ENCODE measurements around the gene TSPO2.

TSPO2 gene

DNA sequence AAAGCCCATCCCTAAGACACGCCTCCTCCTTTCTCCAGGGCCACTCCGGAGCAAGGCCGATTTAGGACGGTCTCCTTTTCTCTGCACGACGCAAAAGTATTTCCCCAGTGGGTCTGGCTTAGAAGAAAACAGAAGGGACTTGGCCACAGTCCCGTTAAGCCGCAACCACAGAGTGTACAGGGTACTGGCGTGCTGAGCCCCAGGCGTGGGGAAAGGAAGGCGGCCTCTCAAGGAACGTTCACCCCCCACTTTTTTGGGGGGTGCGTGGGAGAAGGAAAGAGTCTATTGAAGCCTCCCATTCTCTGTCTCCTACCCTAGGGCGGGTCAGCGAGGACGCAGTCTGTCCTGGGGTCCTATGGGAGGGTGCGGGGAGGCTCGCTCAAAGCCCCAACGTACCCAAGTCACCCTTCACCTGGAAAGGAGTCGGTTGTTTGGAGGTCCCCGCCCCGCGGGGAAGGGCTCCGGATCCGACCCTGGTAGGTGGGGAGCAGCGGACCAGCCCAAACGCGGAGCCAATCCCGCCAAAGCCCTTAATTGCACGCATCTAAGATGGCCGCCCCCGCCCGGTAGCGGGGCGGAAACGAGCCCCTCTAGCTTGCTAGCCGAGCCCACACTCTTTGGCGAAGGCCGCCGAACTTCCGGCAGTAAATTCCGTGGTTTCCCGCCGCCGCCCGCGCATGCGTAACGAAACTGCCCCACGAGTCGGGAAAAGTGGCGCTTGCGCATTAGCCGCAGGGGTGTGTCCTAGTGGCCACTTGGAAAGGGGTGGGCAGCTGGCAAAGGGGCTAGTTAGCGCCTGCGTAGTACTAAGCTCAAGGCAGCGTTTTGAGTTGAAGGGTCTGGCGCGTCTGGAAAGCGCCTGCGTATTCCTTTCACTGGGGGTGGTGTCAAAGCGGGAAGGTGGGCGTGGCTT, 29.9 kb downstream of the TSPO2 start, which contains the start of gene OARD1:
TSS of gene OARD1 (minus strand) at position 434 of the 913 bp plus-strand sequence. CDS start 722 bp downstream, outside the sequence.
- peak within 1 kb of the TSS; percentile 93 for H3K4me3 ChIP-seq (ENCODE audit: low read depth, low read length)
- DNase-seq (ENCODE audit: low read depth, low spot score) = peak; percentile 97
- ChIA-PET CTCF (interaction anchor here (0.7 to 4.2 kb wide), 8 partner anchors 12 to 247 kb away, joined by 3 to 37 read pairs (median 4); no protein-coding TSS in a partner anchor), POLR2A (interaction anchor here (0.7 to 0.9 kb wide), 4 partner anchors 11 to 1143 kb away, joined by 3 read pairs; no protein-coding TSS in a partner anchor)
- TF ChIP-seq, protein P1, sequence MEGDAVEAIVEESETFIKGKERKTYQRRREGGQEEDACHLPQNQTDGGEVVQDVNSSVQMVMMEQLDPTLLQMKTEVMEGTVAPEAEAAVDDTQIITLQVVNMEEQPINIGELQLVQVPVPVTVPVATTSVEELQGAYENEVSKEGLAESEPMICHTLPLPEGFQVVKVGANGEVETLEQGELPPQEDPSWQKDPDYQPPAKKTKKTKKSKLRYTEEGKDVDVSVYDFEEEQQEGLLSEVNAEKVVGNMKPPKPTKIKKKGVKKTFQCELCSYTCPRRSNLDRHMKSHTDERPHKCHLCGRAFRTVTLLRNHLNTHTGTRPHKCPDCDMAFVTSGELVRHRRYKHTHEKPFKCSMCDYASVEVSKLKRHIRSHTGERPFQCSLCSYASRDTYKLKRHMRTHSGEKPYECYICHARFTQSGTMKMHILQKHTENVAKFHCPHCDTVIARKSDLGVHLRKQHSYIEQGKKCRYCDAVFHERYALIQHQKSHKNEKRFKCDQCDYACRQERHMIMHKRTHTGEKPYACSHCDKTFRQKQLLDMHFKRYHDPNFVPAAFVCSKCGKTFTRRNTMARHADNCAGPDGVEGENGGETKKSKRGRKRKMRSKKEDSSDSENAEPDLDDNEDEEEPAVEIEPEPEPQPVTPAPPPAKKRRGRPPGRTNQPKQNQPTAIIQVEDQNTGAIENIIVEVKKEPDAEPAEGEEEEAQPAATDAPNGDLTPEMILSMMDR (IDR thresholded peaks at IDR 0.05; ENCODE audit: insufficient read depth, low read length, missing control alignments) = no peak

DNA sequence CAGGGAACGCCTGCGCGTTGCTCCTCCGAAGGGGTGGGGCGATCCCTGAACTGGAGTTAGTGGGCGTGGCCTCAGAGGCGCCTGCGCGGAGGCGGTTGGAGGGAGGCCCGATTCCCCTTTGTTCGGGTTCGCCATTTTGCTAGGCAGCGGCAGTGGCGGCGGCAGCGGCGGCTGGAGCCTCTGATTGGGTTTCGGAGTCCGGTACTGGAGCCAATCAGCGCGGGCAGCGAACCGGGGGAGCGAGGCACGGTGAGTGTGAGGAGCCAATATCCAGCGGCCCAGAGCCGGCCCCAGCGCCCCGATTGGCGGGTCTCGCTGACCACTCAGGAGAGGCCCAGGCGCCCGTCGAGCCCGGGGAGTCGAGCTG, 30.6 kb downstream of the TSPO2 start, which contains the start of gene NFYA:
TSS of gene NFYA (plus strand) at position 139 of the 367 bp plus-strand sequence. CDS start 6,116 bp downstream, outside the sequence.
- ChIA-PET CTCF (interaction anchor here (0.7 to 1.1 kb wide), 5 partner anchors 15 to 247 kb away, joined by 3 to 4 read pairs (median 3); no protein-coding TSS in a partner anchor), POLR2A (interaction anchor here (0.8 to 0.9 kb wide), 3 partner anchors 10 to 17 kb away, joined by 3 read pairs; no protein-coding TSS in a partner anchor)
- H3K4me3 ChIP-seq (ENCODE audit: low read depth, low read length) = peak within 1 kb of the TSS; percentile 93
- no peak for DNase-seq (ENCODE audit: low read depth, low spot score)
- TF ChIP-seq, protein P1 (IDR thresholded peaks at IDR 0.05; ENCODE audit: insufficient read depth, low read length, missing control alignments) = no peak

DNA sequence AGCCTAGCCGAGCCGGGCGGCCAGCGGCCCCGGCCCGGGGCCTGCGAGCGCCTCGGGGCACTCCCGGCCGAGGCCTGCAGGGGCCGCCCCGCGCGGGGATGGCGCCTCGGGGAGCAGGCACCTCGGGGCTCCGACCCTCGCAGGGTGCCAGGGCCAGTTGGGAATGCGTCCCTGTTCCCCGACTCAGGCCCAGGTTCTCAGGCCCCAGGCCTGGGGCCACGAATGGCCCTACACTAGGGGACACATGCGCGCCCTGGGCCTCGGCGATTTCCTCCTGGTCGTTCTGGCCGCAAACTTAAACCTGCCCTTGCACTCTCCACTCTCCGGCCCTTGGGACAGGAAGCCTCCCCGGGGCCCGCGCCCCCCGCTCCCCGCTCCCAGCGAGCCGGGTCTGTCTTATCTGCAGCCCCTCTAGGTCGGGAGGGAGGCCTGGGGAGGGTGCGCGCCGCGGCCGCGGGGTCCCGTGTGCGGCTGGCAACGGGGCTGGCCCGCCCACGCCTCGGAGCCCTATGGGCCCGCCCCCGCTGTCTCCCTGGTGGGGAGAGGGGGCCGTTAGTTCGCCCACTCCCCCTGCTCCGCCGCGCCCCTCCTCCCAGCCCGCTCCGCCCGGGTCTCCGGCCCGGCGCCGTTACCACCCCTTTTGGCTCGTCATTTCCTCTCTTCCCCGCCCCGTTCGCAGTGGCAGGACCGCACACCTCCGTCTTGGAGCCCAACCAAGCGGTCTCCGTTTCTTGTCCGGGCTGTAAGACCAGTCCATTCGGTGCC, 31.1 kb downstream of the TSPO2 start:
- ChIA-PET CTCF (interaction anchor here (0.7 to 1.1 kb wide), 3 partner anchors 21 to 246 kb away, joined by 3 to 4 read pairs (median 3); no protein-coding TSS in a partner anchor), POLR2A (interaction anchor here (0.9 kb wide), 1 partner anchor 18 kb away, joined by 3 read pairs; no protein-coding TSS in a partner anchor)

DNA sequence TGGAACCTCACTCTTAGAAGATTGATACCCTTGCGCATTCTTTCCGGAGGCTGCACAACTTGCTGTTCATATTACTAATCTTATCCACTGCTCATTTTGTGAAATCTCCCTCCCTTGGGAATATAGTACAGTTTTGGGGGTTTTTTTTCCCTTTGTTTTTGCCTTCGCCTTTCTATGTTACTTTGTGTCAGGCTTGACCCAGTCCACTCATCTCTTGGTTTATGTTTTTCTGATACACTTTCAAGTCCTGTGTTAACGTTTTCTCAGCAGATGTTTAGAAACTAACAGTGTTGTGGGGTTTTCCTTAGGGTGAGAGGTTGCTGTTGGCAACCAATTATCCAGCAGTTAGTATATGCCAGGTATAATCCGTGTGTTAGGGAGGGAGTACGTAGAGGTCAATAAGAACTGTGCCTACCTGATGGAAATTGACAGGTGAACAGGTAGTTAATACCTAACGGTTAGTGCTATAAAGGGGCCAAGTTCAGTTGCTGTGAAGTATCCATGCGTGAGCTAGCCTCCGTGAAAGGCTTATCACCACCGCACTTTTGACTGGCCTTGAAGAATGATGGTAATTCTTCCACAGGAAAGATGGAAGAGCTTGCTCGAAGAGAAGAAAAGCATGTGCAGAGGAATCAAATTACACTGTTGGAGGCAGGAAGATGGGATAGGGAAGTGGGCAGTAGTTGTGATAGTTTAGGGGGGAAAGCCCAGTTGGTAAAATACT, 31.9 kb downstream of the TSPO2 start:
- ChIA-PET POLR2A (no interaction called here), CTCF (interaction anchor here (1.2 to 3.6 kb wide), 4 partner anchors 13 to 246 kb away, joined by 4 to 25 read pairs (median 6); no protein-coding TSS in a partner anchor)
- no peak for DNase-seq (ENCODE audit: low read depth, low spot score)
- peak overlapping the region; percentile 93 for H3K4me3 ChIP-seq (ENCODE audit: low read depth, low read length)
- TF ChIP-seq, protein P1 (IDR thresholded peaks at IDR 0.05; ENCODE audit: insufficient read depth, low read length, missing control alignments) = no peak

More for the DNA sequence above, 31.1 kb downstream of the TSPO2 start:
- no peak for DNase-seq (ENCODE audit: low read depth, low spot score)
- H3K4me3 ChIP-seq (ENCODE audit: low read depth, low read length) = peak overlapping the region; percentile 93
- TF ChIP-seq, protein P1 (IDR thresholded peaks at IDR 0.05; ENCODE audit: insufficient read depth, low read length, missing control alignments) = peak; percentile 23

DNA sequence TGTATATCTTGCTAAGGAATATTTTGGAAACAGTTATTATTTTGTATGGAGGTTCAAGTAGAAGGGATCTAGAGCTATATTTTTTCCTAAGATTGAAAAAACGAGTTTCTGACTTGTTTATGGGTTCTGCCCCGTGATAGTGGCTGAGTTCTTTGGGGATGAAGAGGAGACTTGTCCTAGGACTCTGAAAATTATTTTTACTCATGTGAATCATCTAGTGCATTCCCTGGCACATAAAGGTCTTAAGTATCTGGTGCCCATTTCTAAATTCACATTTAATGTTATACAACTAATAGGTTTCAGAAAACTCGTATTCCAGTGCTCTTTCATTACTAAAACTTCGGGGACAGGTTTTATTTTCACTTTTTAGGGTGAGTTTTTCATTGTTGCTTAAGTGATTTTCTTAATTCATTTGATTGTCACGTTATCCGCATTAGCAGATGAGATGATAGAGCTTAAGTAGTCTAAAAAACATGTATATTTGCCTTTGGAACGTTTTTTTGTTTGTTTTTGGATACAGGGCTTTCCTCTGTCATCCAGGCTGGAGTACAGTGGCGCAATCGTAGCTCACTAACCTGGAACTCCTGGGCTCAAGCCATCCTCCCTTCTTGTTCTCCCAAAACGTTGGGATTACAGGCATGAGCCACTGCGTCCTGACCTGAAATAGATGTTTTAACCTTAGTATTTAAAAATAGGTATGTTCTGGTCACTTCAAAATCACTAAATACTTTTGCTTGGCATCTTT, 32.6 kb downstream of the TSPO2 start:
- peak overlapping the region; percentile 93 for H3K4me3 ChIP-seq (ENCODE audit: low read depth, low read length)
- ChIA-PET POLR2A (no interaction called here), CTCF (interaction anchor here (1.0 to 3.6 kb wide), 6 partner anchors 12 to 245 kb away, joined by 3 to 25 read pairs (median 6); no protein-coding TSS in a partner anchor)
- no peak for DNase-seq (ENCODE audit: low read depth, low spot score)
- TF ChIP-seq, protein P1 (IDR thresholded peaks at IDR 0.05; ENCODE audit: insufficient read depth, low read length, missing control alignments) = no peak
